Measurements from ENCODE around the gene BCL7A.

- no peak for TF ChIP-seq CTCF (IDR thresholded peaks at IDR 0.05)
- TF ChIP-seq POLR2AphosphoS5 (IDR thresholded peaks at IDR 0.05) = no peak
These were observed 52.1 kb downstream of the BCL7A start for GRCh38 chr12:122073815-122074214.

Measured in gastroesophageal sphincter (tissue), 3 donors.